Stimulated activated CD8-positive, alpha-beta memory T cell treated with anti-CD3 and anti-CD28 coated beads, Interleukin-12 subunit alpha, Interleukin-12 subunit beta, amount 100 ng/mL, for 24 hours (primary cell): Measurements from ENCODE around the gene EFCAB8.

ENCODE experiments used
- DNase-seq: peaks from one replicate; pipeline ENCODE4 v3.0.0-alpha.2; 2020; ENCODE audit errors: extremely low read depth

Gene EFCAB8, protein sequence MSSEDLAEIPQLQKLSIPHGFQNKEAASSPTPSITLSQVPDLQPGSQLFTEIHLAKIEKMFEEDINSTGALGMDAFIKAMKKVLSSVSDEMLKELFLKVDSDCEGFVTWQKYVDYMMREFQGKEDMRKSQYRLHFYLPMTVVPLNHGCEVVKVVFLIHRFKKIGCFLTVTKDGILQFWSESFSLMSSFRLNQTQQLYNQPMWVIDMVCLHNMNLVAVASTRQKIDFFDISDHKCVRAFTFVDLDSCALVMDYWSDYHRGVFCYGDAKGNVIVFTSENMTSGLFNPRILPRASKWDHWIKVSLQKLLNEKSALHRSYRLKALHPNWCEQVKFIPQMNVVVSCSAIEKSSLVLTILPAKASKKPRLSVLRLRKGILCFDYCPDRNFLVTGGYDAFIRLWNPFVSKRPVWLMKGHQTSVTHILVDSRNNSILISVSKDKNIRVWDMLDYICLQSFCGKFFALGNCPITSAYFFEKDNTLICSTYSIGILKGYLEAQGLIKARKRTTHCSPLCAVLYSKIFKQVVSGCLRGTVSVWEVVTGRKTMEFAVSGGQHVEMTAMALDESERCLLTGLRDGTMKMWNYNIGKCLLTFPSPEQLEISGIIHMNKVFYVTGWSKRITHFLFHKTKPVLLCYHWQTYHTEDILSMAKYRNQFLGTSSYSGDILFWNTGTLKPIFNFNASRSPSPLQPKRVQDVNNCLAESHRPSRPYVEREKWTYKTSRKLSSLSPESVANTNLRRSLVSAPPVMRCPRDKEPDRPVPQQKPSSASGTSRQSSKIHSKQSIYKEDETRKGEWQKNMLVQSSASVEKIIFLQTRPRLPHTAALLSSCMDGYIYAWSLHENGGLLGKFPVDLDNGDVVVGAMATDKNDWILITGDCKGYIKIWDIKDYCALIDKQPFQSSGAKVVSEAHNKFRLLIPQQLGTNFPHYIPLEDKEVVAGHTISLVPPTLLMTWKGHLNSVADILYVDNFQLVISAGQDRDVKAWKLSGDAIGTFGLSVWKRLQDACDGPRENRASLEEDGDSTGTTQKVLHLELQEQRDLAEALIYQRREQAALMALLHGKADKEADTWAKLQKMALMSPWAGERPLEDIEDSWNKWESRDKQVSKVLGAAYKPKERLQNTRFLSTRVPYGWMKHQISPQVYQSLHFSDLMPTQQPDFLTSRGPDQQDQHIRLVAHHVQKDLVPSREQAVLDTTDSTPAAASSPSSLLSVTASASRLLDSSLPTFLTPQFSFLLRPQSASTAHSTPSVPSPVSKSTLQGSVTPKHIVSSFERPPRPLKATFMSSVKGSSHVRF

GRCh38 chr20:32858701-32859372 is at the start of gene EFCAB8:
EFCAB8 (plus strand) TSS chr20:32858923; CDS start chr20:32863793, 4,870 bp downstream.
- no peak for DNase-seq

- no peak for DNase-seq
Measured at GRCh38 chr20:32809907-32810306, 48.8 kb upstream of the EFCAB8 start.

GRCh38 chr20:32810941-32811340 is 47.8 kb upstream of the EFCAB8 start:
- no peak for DNase-seq

- no peak for DNase-seq
Measured at GRCh38 chr20:32811886-32812285, 46.8 kb upstream of the EFCAB8 start.

DNA sequence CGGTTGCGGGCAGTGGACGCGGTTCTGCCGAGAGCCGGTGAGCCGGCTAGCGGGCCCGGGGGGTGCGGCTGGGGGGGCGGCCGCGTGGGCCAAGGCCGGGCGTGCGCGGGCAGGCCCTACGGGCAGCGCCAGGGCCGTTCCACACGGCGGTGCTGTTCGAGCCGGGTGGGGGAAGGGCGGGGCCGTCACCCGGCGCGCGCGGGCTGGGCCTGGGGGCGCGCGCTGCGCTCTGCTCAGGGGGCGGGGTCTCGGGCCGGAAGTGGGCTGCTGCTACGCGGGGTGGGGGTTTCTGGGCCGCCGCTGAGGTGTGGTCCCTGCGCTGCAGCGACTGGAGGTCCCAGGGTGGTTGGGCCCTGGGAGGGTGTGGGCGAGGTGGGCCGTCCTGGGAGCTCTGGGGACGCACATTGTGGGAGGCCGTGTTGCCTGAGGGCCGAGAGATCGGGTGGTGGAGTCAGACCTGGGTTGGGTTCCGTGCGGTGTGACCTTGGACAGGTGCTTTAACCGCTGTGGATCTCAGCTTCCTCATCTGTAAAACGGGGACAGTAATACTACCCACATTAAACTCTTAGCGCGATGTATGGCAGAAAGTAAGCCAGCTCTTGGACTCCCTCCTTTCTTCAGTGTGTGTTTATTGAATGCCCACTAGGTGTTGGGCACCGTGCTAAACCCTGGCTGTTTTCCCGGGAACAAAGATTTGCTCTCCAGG is 38.6 kb upstream of the EFCAB8 start:
- peak; percentile 71 for DNase-seq

- no peak for DNase-seq
Measured at GRCh38 chr20:32820698-32821377, 37.9 kb upstream of the EFCAB8 start.

GRCh38 chr20:32822225-32822624 is 36.5 kb upstream of the EFCAB8 start:
- no peak for DNase-seq

DNA sequence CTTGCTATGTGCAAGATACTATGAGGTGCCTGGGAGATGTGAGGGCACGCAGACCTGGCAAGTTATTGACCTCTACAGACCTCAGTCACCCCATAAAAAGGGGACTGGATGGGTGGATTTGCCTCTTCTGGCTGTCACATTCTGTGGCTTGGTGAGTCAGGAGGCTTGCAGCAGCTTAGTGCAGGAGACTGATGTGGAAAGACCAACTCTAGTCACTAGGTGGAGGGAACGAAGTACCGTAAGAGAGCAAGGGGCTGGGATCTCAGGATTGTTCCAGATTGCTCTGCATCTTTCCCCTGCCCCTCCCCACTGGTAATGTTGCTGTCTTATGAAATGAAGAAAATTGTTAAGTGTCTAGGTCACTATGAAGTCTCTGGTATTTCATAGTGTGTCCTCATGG is 35.6 kb upstream of the EFCAB8 start:
- DNase-seq = no peak

- DNase-seq = no peak
Measured at GRCh38 chr20:32823737-32824588, 34.8 kb upstream of the EFCAB8 start.

DNA sequence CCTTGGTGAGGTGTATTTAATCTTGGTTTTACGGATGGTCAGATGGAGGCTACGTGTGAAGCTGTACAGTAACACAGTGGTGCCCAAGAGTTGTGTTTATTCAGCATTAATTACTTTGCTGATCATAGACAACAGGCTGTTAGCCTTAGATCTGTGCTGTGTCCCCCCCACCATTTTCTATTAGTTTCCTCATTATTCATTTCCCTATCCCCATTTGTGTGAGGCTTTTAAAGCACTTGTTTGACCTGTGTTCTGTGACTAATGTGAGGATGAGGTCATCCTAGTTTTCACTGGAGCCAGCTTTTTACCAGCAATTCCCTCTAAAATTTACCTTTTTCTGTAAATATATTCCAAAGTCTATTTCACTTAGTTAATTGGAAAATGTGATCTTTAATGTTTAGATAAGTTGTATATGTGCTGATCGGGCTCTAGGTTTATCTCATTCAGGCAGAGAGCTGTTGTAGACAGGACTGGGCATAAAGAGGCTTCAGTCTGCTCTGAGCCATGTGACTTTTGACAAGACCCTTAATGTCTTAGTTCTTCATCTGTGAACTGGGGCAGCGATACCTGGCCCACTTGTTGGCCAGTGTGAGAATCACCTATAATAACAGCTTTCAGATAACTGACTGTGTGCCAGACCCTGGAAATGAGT is 30.6 kb upstream of the EFCAB8 start:
- no peak for DNase-seq

- DNase-seq = no peak
Measured at GRCh38 chr20:32829311-32830005, 29.3 kb upstream of the EFCAB8 start.

DNA sequence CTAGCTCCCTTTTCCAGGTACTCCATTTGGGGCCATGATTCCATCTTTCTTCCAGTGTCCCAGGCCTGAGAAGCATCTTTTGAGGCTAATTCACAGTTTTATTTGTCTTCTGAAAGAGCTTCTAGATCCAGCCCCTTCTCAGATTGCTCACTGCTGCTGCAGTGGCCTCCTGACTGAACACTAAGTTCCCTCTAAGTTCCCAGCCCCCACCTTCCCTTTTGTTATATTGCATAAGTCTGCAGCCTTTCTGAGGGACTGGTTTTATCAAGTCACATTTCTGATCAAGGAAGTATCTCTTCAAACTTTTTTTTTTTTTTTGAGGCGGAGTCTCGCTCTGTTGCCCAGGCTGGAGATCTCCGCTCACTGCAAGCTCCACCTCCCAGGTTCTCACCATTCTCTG is 28.3 kb upstream of the EFCAB8 start:
- no peak for DNase-seq

- DNase-seq = no peak
Measured at GRCh38 chr20:32831982-32832381, 26.7 kb upstream of the EFCAB8 start.

GRCh38 chr20:32832664-32833063 is 26.1 kb upstream of the EFCAB8 start:
- no peak for DNase-seq

DNA sequence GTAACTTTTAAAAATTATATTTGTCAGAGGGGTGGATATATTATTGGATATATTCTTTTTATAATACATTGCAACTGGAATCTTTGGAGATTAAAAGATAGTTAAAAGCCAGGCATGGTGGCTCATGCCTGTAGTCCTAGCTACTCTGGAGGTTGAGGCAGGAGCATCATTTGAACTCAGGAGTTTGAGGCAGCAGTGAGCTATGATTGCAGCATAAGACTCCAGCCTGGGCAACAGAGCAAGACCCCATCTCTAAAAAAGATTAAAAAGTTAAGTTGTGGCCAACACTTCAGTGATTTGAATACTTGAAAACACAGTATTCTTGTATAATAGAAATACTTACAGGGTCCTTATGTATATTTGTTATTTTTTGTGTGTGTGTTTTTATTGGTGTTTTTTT is 23.8 kb upstream of the EFCAB8 start:
- DNase-seq = no peak

DNA sequence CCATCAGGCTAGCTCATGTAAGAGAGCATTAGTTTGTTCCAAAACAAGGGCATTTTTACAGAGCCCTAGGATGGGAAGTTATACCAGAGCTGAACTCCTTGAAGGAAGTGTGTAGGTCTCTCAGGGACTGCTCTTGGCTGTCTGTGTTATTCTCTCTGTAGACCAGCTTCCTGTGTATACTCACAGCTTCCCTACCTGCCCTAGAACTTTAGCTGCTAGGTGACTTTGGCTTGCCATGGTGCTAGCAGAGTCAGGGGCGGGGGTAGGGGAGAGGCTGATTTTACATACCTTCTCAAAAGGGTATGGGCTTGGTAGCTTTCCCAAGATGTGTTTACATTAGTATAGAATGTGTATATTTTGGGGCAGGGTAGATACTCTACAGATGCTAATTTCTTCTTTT is 21.6 kb upstream of the EFCAB8 start:
- DNase-seq = no peak

DNA sequence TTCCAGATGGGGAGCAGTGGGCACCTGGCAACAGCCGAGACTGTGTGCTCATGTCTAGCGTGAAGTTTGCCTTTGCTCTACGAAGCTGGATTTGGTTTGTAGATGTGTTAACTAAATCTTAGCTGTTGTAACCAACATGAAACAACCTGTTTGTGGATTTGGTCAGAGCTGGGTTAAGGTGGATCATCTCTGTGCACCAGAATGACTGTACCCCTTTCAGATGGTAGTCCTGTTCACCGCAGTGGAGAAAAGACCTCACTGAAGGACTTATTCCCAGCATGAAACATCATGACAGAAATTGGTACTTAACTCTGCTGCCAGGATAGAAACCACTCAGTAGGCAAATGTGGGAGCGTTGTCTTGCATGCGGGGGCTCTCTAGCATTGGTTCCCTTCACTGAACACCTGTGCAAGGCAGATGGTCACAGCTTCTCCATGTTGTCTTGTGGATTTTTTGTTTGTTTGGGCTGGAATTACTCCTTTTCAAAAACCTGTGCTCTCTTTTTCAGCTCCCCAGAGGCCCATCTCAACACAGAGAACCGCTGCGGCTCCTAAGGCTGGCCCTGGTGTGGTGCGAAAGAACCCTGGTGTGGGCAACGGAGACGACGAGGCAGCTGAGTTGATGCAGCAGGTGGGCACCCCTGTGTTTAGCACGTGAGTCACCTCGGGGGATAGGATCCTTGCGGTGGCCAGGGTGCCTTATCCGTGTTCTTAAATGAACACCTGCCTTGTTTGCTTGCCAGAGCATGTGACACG is 19.3 kb upstream of the EFCAB8 start:
- DNase-seq = no peak

GRCh38 chr20:32839982-32840285 is 18.8 kb upstream of the EFCAB8 start:
- no peak for DNase-seq
